Measurements from ENCODE around the gene GRB2.
"Not testable (repeated sequence)": the region's sequence is repeated elsewhere in the genome, so short reads cannot be mapped to it uniquely, and the experiment has no call there.

Gene GRB2

DNA sequence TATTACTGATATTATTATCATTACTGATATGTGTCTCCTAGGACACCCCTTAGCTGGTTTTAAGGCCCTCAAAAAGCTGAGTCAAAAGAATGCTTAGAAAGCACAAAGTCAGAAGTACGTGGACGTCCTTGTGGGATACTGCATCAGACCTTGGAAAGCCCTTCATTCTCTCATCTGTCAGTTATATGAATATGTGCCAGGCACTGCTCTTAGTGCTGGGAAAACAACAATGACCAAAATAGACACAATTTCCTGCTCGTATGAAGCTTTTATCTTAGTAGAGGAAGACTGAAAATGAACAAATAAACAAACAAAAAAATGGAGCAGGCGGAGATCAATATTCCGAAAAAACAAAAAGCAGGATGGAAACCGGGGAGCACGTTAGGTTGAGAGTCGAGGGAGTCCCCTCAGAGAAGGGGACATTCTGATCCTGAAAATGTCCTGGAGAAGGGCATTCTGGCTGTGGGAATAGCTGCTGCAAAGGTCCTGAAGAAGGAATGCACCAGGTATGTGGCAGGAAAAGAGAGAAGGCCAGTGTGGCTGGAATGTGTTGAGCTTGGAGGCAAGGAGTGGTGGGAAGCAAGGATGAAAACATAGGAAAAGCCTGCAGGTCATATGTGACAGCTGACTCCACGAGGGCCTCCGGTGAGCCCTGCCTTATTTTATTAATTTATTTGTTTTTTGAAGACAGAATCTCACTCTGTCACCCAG is 35.4 kb upstream of the GRB2 start:
- no peak overlapping the region for H3K27ac ChIP-seq (replicated peaks)
- no peak for DNase-seq (ENCODE audit: low read depth in 1 of 2, low spot score in 1 of 2)

DNA sequence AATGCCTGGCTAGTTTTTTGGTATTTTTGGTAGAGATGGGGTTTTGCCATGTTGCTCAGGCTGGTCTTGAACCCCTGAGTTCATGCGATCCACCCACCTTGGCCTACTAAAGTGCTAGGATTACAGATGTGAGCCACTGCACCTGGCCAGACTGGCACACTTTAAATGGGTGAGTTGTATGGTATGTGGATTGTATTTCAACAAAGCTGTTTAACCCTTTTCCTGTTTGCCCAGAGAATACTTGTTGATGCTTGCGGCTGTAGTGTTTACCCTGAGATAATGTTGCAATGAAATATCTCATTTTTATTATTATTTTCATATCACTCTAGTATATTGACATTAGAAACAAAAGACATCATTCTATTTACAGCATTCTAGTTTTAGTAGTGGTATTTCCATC is 33.8 kb upstream of the GRB2 start:
- H3K27me3 ChIP-seq (ENCODE audit: insufficient read depth, poor library complexity, severe bottlenecking): no peaks in the 10 kb centered on the region
- no peak for DNase-seq (ENCODE audit: low read depth in 1 of 2, low spot score in 1 of 2)
- no peak overlapping the region for H3K4me3 ChIP-seq (replicated peaks; ENCODE audit: insufficient read depth, low read length)
- TF ChIP-seq, protein P1, sequence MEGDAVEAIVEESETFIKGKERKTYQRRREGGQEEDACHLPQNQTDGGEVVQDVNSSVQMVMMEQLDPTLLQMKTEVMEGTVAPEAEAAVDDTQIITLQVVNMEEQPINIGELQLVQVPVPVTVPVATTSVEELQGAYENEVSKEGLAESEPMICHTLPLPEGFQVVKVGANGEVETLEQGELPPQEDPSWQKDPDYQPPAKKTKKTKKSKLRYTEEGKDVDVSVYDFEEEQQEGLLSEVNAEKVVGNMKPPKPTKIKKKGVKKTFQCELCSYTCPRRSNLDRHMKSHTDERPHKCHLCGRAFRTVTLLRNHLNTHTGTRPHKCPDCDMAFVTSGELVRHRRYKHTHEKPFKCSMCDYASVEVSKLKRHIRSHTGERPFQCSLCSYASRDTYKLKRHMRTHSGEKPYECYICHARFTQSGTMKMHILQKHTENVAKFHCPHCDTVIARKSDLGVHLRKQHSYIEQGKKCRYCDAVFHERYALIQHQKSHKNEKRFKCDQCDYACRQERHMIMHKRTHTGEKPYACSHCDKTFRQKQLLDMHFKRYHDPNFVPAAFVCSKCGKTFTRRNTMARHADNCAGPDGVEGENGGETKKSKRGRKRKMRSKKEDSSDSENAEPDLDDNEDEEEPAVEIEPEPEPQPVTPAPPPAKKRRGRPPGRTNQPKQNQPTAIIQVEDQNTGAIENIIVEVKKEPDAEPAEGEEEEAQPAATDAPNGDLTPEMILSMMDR (IDR thresholded peaks at IDR 0.05; ENCODE audit: insufficient read depth, low read length): no peak
- TF ChIP-seq GABPA (IDR thresholded peaks at IDR 0.05; ENCODE audit: low read depth): no peak
- TF ChIP-seq, protein P2, sequence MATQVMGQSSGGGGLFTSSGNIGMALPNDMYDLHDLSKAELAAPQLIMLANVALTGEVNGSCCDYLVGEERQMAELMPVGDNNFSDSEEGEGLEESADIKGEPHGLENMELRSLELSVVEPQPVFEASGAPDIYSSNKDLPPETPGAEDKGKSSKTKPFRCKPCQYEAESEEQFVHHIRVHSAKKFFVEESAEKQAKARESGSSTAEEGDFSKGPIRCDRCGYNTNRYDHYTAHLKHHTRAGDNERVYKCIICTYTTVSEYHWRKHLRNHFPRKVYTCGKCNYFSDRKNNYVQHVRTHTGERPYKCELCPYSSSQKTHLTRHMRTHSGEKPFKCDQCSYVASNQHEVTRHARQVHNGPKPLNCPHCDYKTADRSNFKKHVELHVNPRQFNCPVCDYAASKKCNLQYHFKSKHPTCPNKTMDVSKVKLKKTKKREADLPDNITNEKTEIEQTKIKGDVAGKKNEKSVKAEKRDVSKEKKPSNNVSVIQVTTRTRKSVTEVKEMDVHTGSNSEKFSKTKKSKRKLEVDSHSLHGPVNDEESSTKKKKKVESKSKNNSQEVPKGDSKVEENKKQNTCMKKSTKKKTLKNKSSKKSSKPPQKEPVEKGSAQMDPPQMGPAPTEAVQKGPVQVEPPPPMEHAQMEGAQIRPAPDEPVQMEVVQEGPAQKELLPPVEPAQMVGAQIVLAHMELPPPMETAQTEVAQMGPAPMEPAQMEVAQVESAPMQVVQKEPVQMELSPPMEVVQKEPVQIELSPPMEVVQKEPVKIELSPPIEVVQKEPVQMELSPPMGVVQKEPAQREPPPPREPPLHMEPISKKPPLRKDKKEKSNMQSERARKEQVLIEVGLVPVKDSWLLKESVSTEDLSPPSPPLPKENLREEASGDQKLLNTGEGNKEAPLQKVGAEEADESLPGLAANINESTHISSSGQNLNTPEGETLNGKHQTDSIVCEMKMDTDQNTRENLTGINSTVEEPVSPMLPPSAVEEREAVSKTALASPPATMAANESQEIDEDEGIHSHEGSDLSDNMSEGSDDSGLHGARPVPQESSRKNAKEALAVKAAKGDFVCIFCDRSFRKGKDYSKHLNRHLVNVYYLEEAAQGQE (IDR thresholded peaks at IDR 0.05; ENCODE audit: insufficient replicate concordance, low read depth): no peak
- TF ChIP-seq POLR2AphosphoS5 (IDR thresholded peaks at IDR 0.05; ENCODE audit: low read depth): no peak
- no peak for TF ChIP-seq SPI1 (IDR thresholded peaks at IDR 0.05; ENCODE audit: borderline replicate concordance, low read depth)
- H3K27ac ChIP-seq (replicated peaks): no peak overlapping the region

More for the DNA sequence above, 35.4 kb upstream of the GRB2 start:
- H3K27me3 ChIP-seq (ENCODE audit: insufficient read depth, poor library complexity, severe bottlenecking): no peaks in the 10 kb centered on the region
- TF ChIP-seq SPI1 (IDR thresholded peaks at IDR 0.05; ENCODE audit: borderline replicate concordance, low read depth) (no peak), POLR2AphosphoS5 (IDR thresholded peaks at IDR 0.05; ENCODE audit: low read depth) (no peak), GABPA (IDR thresholded peaks at IDR 0.05; ENCODE audit: low read depth) (no peak)
- TF ChIP-seq, protein P1 (IDR thresholded peaks at IDR 0.05; ENCODE audit: insufficient read depth, low read length): no peak
- TF ChIP-seq, protein P2 (IDR thresholded peaks at IDR 0.05; ENCODE audit: insufficient replicate concordance, low read depth): no peak
- H3K4me3 ChIP-seq (replicated peaks; ENCODE audit: insufficient read depth, low read length): no peak overlapping the region

DNA sequence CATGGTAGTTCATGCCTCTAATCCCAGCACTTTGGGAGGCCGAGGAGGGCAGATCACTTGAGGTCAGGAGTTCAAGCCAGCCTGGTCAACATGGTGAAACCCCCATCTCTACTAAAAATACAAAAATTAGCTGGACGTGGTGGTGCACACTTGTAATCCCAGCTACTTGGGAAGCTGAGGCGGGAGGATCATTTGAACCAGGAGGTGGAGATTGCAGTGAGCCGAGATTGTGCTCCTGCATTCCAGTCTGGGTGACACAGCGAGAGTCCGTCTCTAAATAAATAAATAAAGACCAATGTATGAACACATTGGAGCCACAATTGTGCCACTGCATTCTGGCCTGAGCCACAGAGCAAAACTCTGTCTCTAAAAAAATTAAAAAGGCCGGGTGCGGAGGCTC is 31.9 kb upstream of the GRB2 start:
- H3K27ac ChIP-seq (replicated peaks); H3K27me3 ChIP-seq (ENCODE audit: insufficient read depth, poor library complexity, severe bottlenecking); H3K4me3 ChIP-seq (replicated peaks; ENCODE audit: insufficient read depth, low read length); DNase-seq (ENCODE audit: low read depth in 1 of 2, low spot score in 1 of 2): not testable (repeated sequence)

DNA sequence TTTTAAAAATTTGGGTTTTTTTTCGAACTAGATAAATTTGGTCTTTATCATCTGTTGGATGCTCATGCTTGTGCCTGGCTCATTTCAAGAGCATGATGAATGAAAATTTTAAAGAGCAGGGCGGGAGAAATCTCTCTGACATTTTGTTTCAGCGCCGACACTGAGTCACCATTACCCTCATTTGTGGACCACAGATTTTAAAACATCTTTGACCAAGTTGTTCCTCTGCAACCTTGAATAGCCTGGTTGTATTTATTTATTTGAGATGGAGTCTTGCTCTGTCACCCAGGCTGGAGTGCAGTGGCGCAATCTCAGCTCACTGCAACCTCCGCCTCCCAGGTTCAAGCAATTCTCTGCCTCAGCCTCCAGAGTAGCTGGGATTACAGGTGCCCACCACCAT is 29.0 kb upstream of the GRB2 start:
- not testable (repeated sequence) for H3K27ac ChIP-seq (replicated peaks); H3K27me3 ChIP-seq (ENCODE audit: insufficient read depth, poor library complexity, severe bottlenecking); H3K4me3 ChIP-seq (replicated peaks; ENCODE audit: insufficient read depth, low read length); DNase-seq (ENCODE audit: low read depth in 1 of 2, low spot score in 1 of 2)

DNA sequence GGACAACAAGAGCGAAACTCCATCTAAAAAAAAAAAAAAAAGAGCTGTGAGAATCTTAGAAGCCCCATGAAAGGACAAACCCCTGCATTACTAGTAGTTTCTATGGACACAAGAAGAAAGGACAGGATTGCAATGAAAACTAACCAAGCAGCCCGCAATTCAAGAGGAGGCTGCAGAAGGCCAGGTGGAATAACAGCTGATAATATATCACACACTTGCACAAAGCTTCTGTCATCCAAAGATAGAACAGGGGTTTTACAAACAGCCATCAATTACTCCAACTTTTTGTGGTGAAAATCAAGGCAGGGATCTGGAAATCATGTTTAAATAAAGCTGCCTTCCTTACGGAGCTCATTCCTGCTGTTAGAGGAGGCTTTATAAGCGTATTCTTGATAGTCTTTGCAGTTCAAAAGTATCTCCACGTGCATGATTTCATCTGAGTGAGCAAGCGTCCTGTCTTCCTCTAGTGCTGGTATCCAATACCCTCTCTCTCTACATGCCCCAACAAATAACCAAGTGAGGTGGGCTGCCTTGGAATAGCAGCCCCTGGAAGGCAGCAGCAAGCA is 27.8 kb upstream of the GRB2 start:
- Histone ChIP-seq H3K27ac (replicated peaks) (no peak overlapping the region), H3K4me3 (replicated peaks; ENCODE audit: insufficient read depth, low read length) (no peak overlapping the region), H3K27me3 (ENCODE audit: insufficient read depth, poor library complexity, severe bottlenecking) (no peaks in the 10 kb centered on the region)
- no peak for DNase-seq (ENCODE audit: low read depth in 1 of 2, low spot score in 1 of 2)
- no peak for TF ChIP-seq POLR2AphosphoS5 (IDR thresholded peaks at IDR 0.05; ENCODE audit: low read depth)
- TF ChIP-seq GABPA (IDR thresholded peaks at IDR 0.05; ENCODE audit: low read depth): no peak
- TF ChIP-seq, protein P2 (IDR thresholded peaks at IDR 0.05; ENCODE audit: insufficient replicate concordance, low read depth): no peak
- TF ChIP-seq, protein P1 (IDR thresholded peaks at IDR 0.05; ENCODE audit: insufficient read depth, low read length): no peak
- TF ChIP-seq SPI1 (IDR thresholded peaks at IDR 0.05; ENCODE audit: borderline replicate concordance, low read depth): no peak
